Parathyroid adenoma (tissue), 2 donors: Measurements from ENCODE around the gene PHYHIPL.

Source experiments
- H2AFZ ChIP-seq: fragments of 300-600 bp; sonication (generic); one replicate; pipeline ENCODE4 v1.7.0; 2017; ENCODE audit warnings: antibody characterized with exemption, mild to moderate bottlenecking
- H3K27ac ChIP-seq: fragments of 300-600 bp; sonication (generic); one replicate; pipeline ENCODE4 v1.7.0; 2017
- H3K27me3 ChIP-seq: fragments of 300-600 bp; sonication (generic); one replicate; pipeline ENCODE4 v1.7.0; 2017; ENCODE audit warnings: low read length; ENCODE audit not compliant: control insufficient read depth, insufficient read depth
- H3K36me3 ChIP-seq: fragments of 300-600 bp; sonication (generic); one replicate; pipeline ENCODE4 v1.7.0; 2017; ENCODE audit warnings: low read length; ENCODE audit not compliant: control insufficient read depth, insufficient read depth
- H3K4me1 ChIP-seq: fragments of 300-600 bp; sonication (generic); one replicate; pipeline ENCODE4 v1.7.0; 2017; ENCODE audit warnings: control low read depth
- H3K4me2 ChIP-seq: fragments of 300-600 bp; sonication (generic); one replicate; pipeline ENCODE4 v1.7.0; 2017; ENCODE audit warnings: low read length
- H3K4me3 ChIP-seq: fragments of 300-600 bp; sonication (generic); one replicate; pipeline ENCODE4 v1.7.0; 2017; ENCODE audit warnings: low read depth, low read length
- H3K79me2 ChIP-seq: fragments of 300-600 bp; sonication (generic); one replicate; pipeline ENCODE4 v1.7.0; 2017; ENCODE audit warnings: control low read depth
- H3K9ac ChIP-seq: fragments of 300-600 bp; sonication (generic); one replicate; pipeline ENCODE4 v1.7.0; 2017; ENCODE audit warnings: mild to moderate bottlenecking
- H3K9me3 ChIP-seq: fragments of 300-600 bp; sonication (generic); one replicate; pipeline ENCODE4 v1.7.0; 2017; ENCODE audit warnings: low read length; ENCODE audit not compliant: control insufficient read depth
- TF ChIP-seq, protein P1 (sequence below): fragments of 300-600 bp; sonication (generic); IDR thresholded peaks from one replicate; pipeline ENCODE4 v1.7.0; 2017; ENCODE audit warnings: antibody characterized with exemption, mild to moderate bottlenecking
- donor health status: primary hyperparathyroidism.

Gene PHYHIPL

DNA sequence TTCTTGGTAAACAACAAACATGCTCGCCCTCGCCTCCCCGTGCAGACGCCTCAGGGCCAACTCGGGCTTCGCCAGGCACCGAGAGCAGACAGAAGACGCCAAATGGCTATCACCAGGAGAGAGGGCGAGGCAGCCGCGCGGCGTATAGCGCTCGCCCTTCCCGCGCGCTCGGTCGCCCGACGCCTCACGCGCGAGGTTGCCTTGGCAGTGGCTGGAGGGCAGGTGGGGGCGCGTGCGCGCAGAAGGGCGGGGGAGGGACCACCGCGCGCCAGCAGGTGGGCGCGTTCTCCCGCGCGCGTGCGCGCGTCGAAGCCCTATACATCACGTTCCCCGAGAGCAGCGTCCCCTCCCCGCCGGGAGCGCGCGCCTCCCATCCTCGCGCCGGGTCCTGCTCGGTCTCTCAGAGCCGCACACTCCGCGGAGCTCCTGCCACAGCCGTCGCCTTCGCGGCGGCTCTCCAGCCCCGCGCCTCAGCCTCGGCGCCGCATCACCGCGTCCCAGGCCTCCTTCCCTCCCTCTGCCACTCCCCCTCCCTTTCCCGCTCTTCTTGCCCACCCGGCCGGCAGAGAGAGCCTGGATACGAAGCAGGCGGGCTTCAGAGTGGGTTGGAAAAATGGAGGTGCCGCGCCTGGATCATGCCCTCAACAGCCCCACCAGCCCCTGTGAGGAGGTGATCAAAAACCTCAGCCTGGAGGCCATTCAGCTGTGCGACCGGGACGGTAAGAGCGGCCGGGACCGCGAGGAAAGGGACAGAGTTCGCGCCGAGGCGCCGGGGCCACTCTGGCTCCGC is at the start of gene PHYHIPL:
Gene PHYHIPL, plus strand, starts transcription at position 403 of the 790 bp plus-strand sequence. Its CDS starts 211 bp downstream, at position 614.
- H3K27ac ChIP-seq: no peak within 1 kb of the TSS
- peak within 1 kb of the TSS; percentile 11 for H3K4me3 ChIP-seq
- H3K4me1 ChIP-seq: no peaks in the 10 kb centered on the region
- no peaks in the 10 kb centered on the region for H3K36me3 ChIP-seq
- TF ChIP-seq, protein P1, sequence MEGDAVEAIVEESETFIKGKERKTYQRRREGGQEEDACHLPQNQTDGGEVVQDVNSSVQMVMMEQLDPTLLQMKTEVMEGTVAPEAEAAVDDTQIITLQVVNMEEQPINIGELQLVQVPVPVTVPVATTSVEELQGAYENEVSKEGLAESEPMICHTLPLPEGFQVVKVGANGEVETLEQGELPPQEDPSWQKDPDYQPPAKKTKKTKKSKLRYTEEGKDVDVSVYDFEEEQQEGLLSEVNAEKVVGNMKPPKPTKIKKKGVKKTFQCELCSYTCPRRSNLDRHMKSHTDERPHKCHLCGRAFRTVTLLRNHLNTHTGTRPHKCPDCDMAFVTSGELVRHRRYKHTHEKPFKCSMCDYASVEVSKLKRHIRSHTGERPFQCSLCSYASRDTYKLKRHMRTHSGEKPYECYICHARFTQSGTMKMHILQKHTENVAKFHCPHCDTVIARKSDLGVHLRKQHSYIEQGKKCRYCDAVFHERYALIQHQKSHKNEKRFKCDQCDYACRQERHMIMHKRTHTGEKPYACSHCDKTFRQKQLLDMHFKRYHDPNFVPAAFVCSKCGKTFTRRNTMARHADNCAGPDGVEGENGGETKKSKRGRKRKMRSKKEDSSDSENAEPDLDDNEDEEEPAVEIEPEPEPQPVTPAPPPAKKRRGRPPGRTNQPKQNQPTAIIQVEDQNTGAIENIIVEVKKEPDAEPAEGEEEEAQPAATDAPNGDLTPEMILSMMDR: no peak
- no peaks in the 10 kb centered on the region for H3K79me2 ChIP-seq
- H3K4me2 ChIP-seq: peak within 1 kb of the TSS; percentile 25
- no peak within 1 kb of the TSS for H3K9ac ChIP-seq
- H3K27me3 ChIP-seq: no peaks in the 10 kb centered on the region
- no peaks in the 10 kb centered on the region for H3K9me3 ChIP-seq
- H2AFZ ChIP-seq: peak within 1 kb of the TSS; percentile 73

GRCh38 chr10:59126991-59127390 is 49.5 kb upstream of the PHYHIPL start:
- no peak overlapping the region for H3K4me2 ChIP-seq
- H3K79me2 ChIP-seq: no peaks in the 10 kb centered on the region
- H3K9me3 ChIP-seq: no peaks in the 10 kb centered on the region
- TF ChIP-seq, protein P1: no peak
- H2AFZ ChIP-seq: no peak overlapping the region
- no peaks in the 10 kb centered on the region for H3K4me1 ChIP-seq
- H3K27ac ChIP-seq: no peak overlapping the region
- no peaks in the 10 kb centered on the region for H3K27me3 ChIP-seq
- no peaks in the 10 kb centered on the region for H3K36me3 ChIP-seq
- no peak overlapping the region for H3K9ac ChIP-seq
- H3K4me3 ChIP-seq: no peak overlapping the region

- Histone ChIP-seq H3K79me2 (no peaks in the 10 kb centered on the region), H2AFZ (no peak overlapping the region), H3K4me3 (no peak overlapping the region), H3K4me2 (no peak overlapping the region), H3K9ac (no peak overlapping the region), H3K9me3 (no peaks in the 10 kb centered on the region), H3K27ac (no peak overlapping the region), H3K36me3 (no peaks in the 10 kb centered on the region), H3K27me3 (no peaks in the 10 kb centered on the region), H3K4me1 (no peaks in the 10 kb centered on the region)
- TF ChIP-seq, protein P1: no peak
Observed at GRCh38 chr10:59127991-59128390, 48.5 kb upstream of the PHYHIPL start.

- no peak overlapping the region for H3K27ac ChIP-seq
- H3K4me3 ChIP-seq: no peak overlapping the region
- H3K9ac ChIP-seq: no peak overlapping the region
- no peaks in the 10 kb centered on the region for H3K9me3 ChIP-seq
- TF ChIP-seq, protein P1: no peak
- H3K36me3 ChIP-seq: no peaks in the 10 kb centered on the region
- H3K4me2 ChIP-seq: no peak overlapping the region
- H3K27me3 ChIP-seq: no peaks in the 10 kb centered on the region
- H3K4me1 ChIP-seq: no peaks in the 10 kb centered on the region
- H3K79me2 ChIP-seq: no peaks in the 10 kb centered on the region
- H2AFZ ChIP-seq: no peak overlapping the region
Observed at GRCh38 chr10:59129867-59130266, 46.6 kb upstream of the PHYHIPL start.

- H3K4me1 ChIP-seq: no peaks in the 10 kb centered on the region
- H3K27me3 ChIP-seq: no peaks in the 10 kb centered on the region
- no peak overlapping the region for H2AFZ ChIP-seq
- H3K4me3 ChIP-seq: no peak overlapping the region
- no peak overlapping the region for H3K4me2 ChIP-seq
- TF ChIP-seq, protein P1: no peak
- H3K9ac ChIP-seq: no peak overlapping the region
- H3K9me3 ChIP-seq: no peaks in the 10 kb centered on the region
- no peaks in the 10 kb centered on the region for H3K36me3 ChIP-seq
- no peak overlapping the region for H3K27ac ChIP-seq
- no peaks in the 10 kb centered on the region for H3K79me2 ChIP-seq
Observed at GRCh38 chr10:59131666-59132065, 44.8 kb upstream of the PHYHIPL start.
